HG03558 (cell line): Measurements from ENCODE around the gene NT5DC1.

ENCODE experiments used
- ATAC-seq: cut with Tn5 transposase; IDR thresholded peaks from one replicate; pipeline ENCODE4 v1.9.1; 2021; ENCODE audit warnings: moderate number of reproducible peaks; ENCODE audit not compliant: unreplicated experiment; ENCODE audit errors: extremely low read depth

NT5DC1 gene

GRCh38 chr6:116100419-116101301 is at the start of gene NT5DC1:
Gene NT5DC1, plus strand, starts transcription at chr6:116100853. Its CDS starts 78 bp downstream, at chr6:116100931.
- ATAC-seq: peak; percentile 69

GRCh38 chr6:116051244-116051643 is 49.4 kb upstream of the NT5DC1 start:
- no peak for ATAC-seq

- no peak for ATAC-seq
Measured at GRCh38 chr6:116055513-116055912, 45.1 kb upstream of the NT5DC1 start.

GRCh38 chr6:116057766-116058165 is 42.9 kb upstream of the NT5DC1 start:
- ATAC-seq: no peak

GRCh38 chr6:116059713-116060571 is 40.7 kb upstream of the NT5DC1 start:
- ATAC-seq: peak; percentile 71

- ATAC-seq: no peak
Measured at GRCh38 chr6:116060572-116061283, 39.9 kb upstream of the NT5DC1 start, which contains the start of gene FRK. Gene FRK, minus strand, starts transcription at chr6:116060891. Its CDS starts 580 bp downstream, at chr6:116060311.

GRCh38 chr6:116062496-116062895 is 38.2 kb upstream of the NT5DC1 start:
- ATAC-seq: no peak

- ATAC-seq: no peak
Measured at GRCh38 chr6:116064666-116065065, 36.0 kb upstream of the NT5DC1 start.

GRCh38 chr6:116066789-116067188 is 33.9 kb upstream of the NT5DC1 start:
- ATAC-seq: no peak

- no peak for ATAC-seq
Measured at GRCh38 chr6:116070101-116070500, 30.6 kb upstream of the NT5DC1 start.

- no peak for ATAC-seq
Measured at GRCh38 chr6:116070616-116071389, 29.9 kb upstream of the NT5DC1 start.

GRCh38 chr6:116072368-116072767 is 28.3 kb upstream of the NT5DC1 start:
- ATAC-seq: no peak

- no peak for ATAC-seq
Measured at GRCh38 chr6:116073765-116074440, 26.8 kb upstream of the NT5DC1 start.

GRCh38 chr6:116074732-116075390 is 25.8 kb upstream of the NT5DC1 start:
- no peak for ATAC-seq

- ATAC-seq: no peak
Measured at GRCh38 chr6:116078522-116078921, 22.1 kb upstream of the NT5DC1 start.

GRCh38 chr6:116078945-116079344 is 21.7 kb upstream of the NT5DC1 start:
- no peak for ATAC-seq

- no peak for ATAC-seq
Measured at GRCh38 chr6:116083052-116083451, 17.6 kb upstream of the NT5DC1 start.

GRCh38 chr6:116084284-116084683 is 16.4 kb upstream of the NT5DC1 start:
- no peak for ATAC-seq
